Calu3 (cell line): ENCODE data around the gene CETN2. TPM values are rescaled to one million over a fixed set of nuclear protein-coding genes. Genes with fewer than 3 reads are reported as not detected.

Source experiments
- BruUV-seq: library from RNA; stranded (reverse); fragments of 400-500 nt; replicated peaks from 2 replicates; lab custom pipeline; 2021; lab: Mats Ljungman, UMichigan
- CTCF ChIA-PET: fragments of 300-600 bp; sonication (Branson Sonifier 250); formaldehyde crosslinking; loops from one replicate; lab custom pipeline; 2022; ENCODE audit warnings: antibody characterized with exemption; lab: Charles Lee
- DNase-seq: peaks from one replicate; pipeline ENCODE4 v3.0.0; 2022
- H3K27ac Mint-ChIP-seq: one replicate; pipeline ENCODE4 v1.8.0; 2022; ENCODE audit warnings: mixed read lengths; ENCODE audit not compliant: unreplicated experiment
- H3K27me3 Mint-ChIP-seq: one replicate; pipeline ENCODE4 v1.8.0; 2022; ENCODE audit warnings: mixed read lengths; ENCODE audit not compliant: unreplicated experiment
- H3K36me3 Mint-ChIP-seq: one replicate; pipeline ENCODE4 v1.8.0; 2022; ENCODE audit warnings: mild to moderate bottlenecking, moderate library complexity, mixed read lengths; ENCODE audit not compliant: insufficient read depth, unreplicated experiment
- H3K4me1 Mint-ChIP-seq: one replicate; pipeline ENCODE4 v1.8.0; 2022; ENCODE audit warnings: mild to moderate bottlenecking, low read depth, mixed read lengths; ENCODE audit not compliant: unreplicated experiment
- H3K4me3 Mint-ChIP-seq: one replicate; pipeline ENCODE4 v1.8.0; 2022; ENCODE audit warnings: mild to moderate bottlenecking, low read depth, moderate library complexity, mixed read lengths; ENCODE audit not compliant: unreplicated experiment
- H3K9me3 Mint-ChIP-seq: one replicate; pipeline ENCODE4 v1.8.0; 2022; ENCODE audit warnings: low read depth, mixed read lengths; ENCODE audit not compliant: unreplicated experiment
- intact Hi-C: fragments of 100-400 bp; cut with micrococcal nuclease; formaldehyde crosslinking; loops from one replicate; pipeline ENCODE4 v1.10.0; 2022; ENCODE audit not compliant: unreplicated experiment
- total RNA-seq: library from RNA; stranded (reverse); gene quantifications from 2 replicates; pipeline ENCODE4 v1.2.3, GENCODE V29; 2022
- TF ChIP-seq, protein P1 (sequence below): fragments of 200-600 bp; IDR thresholded peaks from one replicate; pipeline ENCODE4 v1.8.0; 2022; ENCODE audit warnings: antibody characterized with exemption; ENCODE audit not compliant: unreplicated experiment

CETN2 gene
- total RNA-seq, 1 experiment from 2014 or later, result 40.2 TPM

GRCh38 chrX:152818356-152818755, 12.2 kb downstream of the CETN2 start:
- Mint-ChIP-seq H3K27me3 (peaks cover 29% of the 10 kb centered on the region), H3K27ac (no peak overlapping the region), H3K4me3 (no peak overlapping the region), H3K36me3 (no peaks in the 10 kb centered on the region), H3K9me3 (no peaks in the 10 kb centered on the region), H3K4me1 (no peaks in the 10 kb centered on the region)
- TF ChIP-seq, protein P1, sequence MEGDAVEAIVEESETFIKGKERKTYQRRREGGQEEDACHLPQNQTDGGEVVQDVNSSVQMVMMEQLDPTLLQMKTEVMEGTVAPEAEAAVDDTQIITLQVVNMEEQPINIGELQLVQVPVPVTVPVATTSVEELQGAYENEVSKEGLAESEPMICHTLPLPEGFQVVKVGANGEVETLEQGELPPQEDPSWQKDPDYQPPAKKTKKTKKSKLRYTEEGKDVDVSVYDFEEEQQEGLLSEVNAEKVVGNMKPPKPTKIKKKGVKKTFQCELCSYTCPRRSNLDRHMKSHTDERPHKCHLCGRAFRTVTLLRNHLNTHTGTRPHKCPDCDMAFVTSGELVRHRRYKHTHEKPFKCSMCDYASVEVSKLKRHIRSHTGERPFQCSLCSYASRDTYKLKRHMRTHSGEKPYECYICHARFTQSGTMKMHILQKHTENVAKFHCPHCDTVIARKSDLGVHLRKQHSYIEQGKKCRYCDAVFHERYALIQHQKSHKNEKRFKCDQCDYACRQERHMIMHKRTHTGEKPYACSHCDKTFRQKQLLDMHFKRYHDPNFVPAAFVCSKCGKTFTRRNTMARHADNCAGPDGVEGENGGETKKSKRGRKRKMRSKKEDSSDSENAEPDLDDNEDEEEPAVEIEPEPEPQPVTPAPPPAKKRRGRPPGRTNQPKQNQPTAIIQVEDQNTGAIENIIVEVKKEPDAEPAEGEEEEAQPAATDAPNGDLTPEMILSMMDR, result no peak
- CTCF ChIA-PET, result no interaction called here
- intact Hi-C loops, result loop anchor here (5.0 to 10.0 kb wide), 3 partner anchors 854 to 1106 kb away; no protein-coding TSS in a partner anchor
- DNase-seq, result no peak
- no TSS peak for BruUV-seq

GRCh38 chrX:152817078-152817764, 13.3 kb downstream of the CETN2 start:
- no peak overlapping the region for H3K4me3 Mint-ChIP-seq
- DNase-seq, result peak; percentile 26
- intact Hi-C loops, result loop anchor here (5.0 to 10.0 kb wide), 3 partner anchors 852 to 1105 kb away; no protein-coding TSS in a partner anchor
- no peak overlapping the region for H3K27ac Mint-ChIP-seq
- CTCF ChIA-PET, result interaction anchor here (1.0 kb wide), 1 partner anchor 175 kb away, joined by 4 read pairs; no protein-coding TSS in a partner anchor
- no peaks in the 10 kb centered on the region for H3K9me3 Mint-ChIP-seq
- no TSS peak for BruUV-seq
- no peaks in the 10 kb centered on the region for H3K4me1 Mint-ChIP-seq
- TF ChIP-seq, protein P1, result no peak
- H3K27me3 Mint-ChIP-seq, result peaks cover 41% of the 10 kb centered on the region
- no peaks in the 10 kb centered on the region for H3K36me3 Mint-ChIP-seq

- TF ChIP-seq, protein P1, result no peak
- Mint-ChIP-seq H3K27ac (no peak overlapping the region), H3K4me1 (no peaks in the 10 kb centered on the region), H3K9me3 (no peaks in the 10 kb centered on the region), H3K36me3 (no peaks in the 10 kb centered on the region), H3K4me3 (no peak overlapping the region), H3K27me3 (peaks cover 73% of the 10 kb centered on the region)
- BruUV-seq, result no TSS peak
- CTCF ChIA-PET, result no interaction called here
- intact Hi-C loops, result loop anchor here (10.0 kb wide), 1 partner anchor 849 kb away; no protein-coding TSS in a partner anchor
- DNase-seq, result no peak
Measured at GRCh38 chrX:152814048-152814447, 16.5 kb downstream of the CETN2 start.

- Mint-ChIP-seq H3K27me3 (peaks cover 81% of the 10 kb centered on the region), H3K27ac (no peak overlapping the region), H3K4me3 (no peak overlapping the region), H3K4me1 (no peaks in the 10 kb centered on the region), H3K36me3 (no peaks in the 10 kb centered on the region), H3K9me3 (no peaks in the 10 kb centered on the region)
- no TSS peak for BruUV-seq
- no peak for DNase-seq
- CTCF ChIA-PET, result no interaction called here
- TF ChIP-seq, protein P1, result no peak
- intact Hi-C loops, result loop anchor here (10.0 kb wide), 1 partner anchor 848 kb away; no protein-coding TSS in a partner anchor
Measured at GRCh38 chrX:152813206-152813605, 17.4 kb downstream of the CETN2 start.
